Ectodermal cell (in vitro differentiated cells): Measurements from ENCODE around the gene LRR1.

Experiments used
- H3K27ac ChIP-seq: 2 replicates; pipeline ENCODE4 v1.7.0; 2013; ENCODE audit warnings: mild to moderate bottlenecking, low read depth, low read length; ENCODE audit not compliant: insufficient read depth, poor library complexity, severe bottlenecking
- H3K27me3 ChIP-seq: 2 replicates; pipeline ENCODE4 v1.7.0; 2013; ENCODE audit warnings: mild to moderate bottlenecking, low read length; ENCODE audit not compliant: insufficient read depth, control insufficient read depth, poor library complexity, severe bottlenecking
- H3K36me3 ChIP-seq: one replicate; pipeline ENCODE4 v1.7.0; 2013; ENCODE audit warnings: low read length; ENCODE audit not compliant: control insufficient read depth, insufficient read depth
- H3K4me1 ChIP-seq: one replicate; pipeline ENCODE4 v1.7.0; 2013; ENCODE audit warnings: low read length; ENCODE audit not compliant: control insufficient read depth, insufficient read depth
- H3K4me3 ChIP-seq: 2 replicates; pipeline ENCODE4 v1.7.0; 2013; ENCODE audit warnings: low read depth, low read length, control low read depth; ENCODE audit not compliant: insufficient read depth
- H3K9me3 ChIP-seq: 2 replicates; pipeline ENCODE4 v1.7.0; 2013; ENCODE audit warnings: mild to moderate bottlenecking, low read length, moderate library complexity; ENCODE audit not compliant: control insufficient read depth
- whole genome bisulfite sequencing, 2 experiments: methylation state at CpG; one replicate each; pipeline ENCODE4 v1.1.7; 2013; ENCODE audit warnings: missing lambda C conversion rate in 2 of 2; 5-methylcytosine and 5-hydroxymethylcytosine counted together

Gene LRR1

DNA sequence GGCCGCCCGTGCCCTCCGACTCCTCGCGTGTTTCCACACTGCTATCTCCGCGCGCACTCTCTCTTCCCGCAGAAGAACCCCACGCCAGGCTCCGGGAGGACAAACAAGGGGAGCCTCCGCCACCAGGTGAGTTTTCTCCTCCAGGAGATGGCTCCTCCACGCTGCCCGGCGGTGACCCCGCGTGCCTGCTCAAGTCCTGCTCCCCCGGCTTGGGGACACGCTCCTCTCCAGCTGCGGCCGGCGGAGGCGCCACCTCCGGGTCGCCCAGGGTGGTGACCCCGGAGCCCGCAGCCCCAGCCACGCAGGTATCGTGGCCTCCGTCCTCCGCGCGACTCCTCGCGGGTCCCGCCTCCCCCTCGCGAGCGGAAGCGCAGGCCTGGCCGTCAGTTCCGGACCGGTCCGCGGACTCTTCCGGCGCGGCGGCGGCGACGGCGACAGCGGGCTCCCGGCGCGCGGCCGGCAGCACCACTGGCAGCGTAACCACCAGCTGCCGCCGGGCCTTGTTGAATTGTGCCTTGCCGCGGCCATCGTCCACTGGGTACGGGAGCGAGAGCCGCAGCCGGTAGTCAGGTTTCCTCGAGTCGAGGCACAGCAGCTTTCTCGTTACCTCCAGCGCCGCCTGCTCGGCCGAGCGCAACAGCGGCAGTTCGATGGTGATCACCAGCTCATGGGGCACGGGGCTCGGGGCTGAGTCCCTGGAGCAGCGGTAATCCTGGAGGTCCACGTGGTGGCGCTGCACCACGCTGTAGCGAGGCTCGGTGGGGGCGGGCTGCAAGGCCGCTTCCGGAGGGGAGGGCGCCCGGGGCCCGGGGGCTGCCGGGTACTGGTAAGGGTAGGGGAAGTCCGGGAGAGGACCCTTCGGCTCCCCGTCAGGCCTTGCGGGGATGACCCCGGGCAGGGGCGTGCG, 35.2 kb downstream of the LRR1 start:
- no peaks in the 10 kb centered on the region for H3K27me3 ChIP-seq
- peak overlapping the region; percentile 83 for H3K4me3 ChIP-seq
- no peaks in the 10 kb centered on the region for H3K36me3 ChIP-seq
- WGBS, 2 experiments, result 0% methylated on average over 101 of the region's 101 CpGs
- H3K4me1 ChIP-seq, result peaks cover 3% of the 10 kb centered on the region
- H3K9me3 ChIP-seq, result no peaks in the 10 kb centered on the region
- H3K27ac ChIP-seq, result peak overlapping the region; percentile 98

DNA sequence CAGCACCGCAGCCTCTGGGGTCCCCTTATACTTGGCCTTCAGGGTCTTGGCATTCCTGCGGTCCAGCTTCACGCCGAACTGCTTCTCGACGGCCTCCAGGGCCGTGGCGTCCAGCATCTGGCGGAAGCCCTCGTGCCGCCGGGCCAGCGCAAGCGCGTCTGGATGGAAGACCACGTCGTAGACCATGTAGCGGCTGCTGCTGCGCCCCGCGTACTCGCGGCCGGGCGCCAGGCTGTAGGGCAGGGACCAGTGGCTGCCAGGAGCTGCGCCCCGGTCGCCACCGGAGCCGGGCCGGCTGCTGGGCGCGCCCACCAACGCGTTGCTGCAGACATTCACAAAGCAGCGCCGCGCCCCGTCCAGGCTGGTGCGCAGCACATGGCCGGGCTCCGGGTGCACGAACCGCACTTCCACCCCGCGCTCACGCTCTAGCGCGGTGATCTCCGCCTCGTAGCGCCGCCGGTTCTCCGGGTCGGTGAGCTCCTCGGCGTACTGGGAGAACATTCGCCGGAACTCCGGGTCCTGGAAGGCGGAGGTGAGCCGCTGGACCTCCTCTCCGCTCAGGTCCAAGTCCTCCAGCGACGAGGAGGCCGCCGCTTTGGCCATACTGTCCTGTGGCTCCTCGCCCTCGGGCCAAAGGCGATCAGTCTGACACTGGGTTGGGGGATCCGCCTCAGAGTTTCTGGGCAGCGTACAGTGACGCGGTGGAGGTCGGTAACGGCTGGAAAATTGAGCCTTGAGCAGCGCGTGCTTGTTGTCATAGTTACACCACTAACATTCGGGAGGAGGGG, 36.0 kb downstream of the LRR1 start, which contains the start of gene DNAAF2:
Gene DNAAF2, minus strand, starts transcription at position 698 of the 788 bp plus-strand sequence. Its CDS starts 95 bp downstream, at position 603.
- Histone ChIP-seq H3K9me3 (no peaks in the 10 kb centered on the region), H3K27ac (peak within 1 kb of the TSS; percentile 98), H3K4me1 (peaks cover 3% of the 10 kb centered on the region), H3K4me3 (peak within 1 kb of the TSS; percentile 83), H3K36me3 (no peaks in the 10 kb centered on the region), H3K27me3 (no peaks in the 10 kb centered on the region)
- WGBS, 2 experiments, result 0% methylated on average over 80 of the region's 80 CpGs

DNA sequence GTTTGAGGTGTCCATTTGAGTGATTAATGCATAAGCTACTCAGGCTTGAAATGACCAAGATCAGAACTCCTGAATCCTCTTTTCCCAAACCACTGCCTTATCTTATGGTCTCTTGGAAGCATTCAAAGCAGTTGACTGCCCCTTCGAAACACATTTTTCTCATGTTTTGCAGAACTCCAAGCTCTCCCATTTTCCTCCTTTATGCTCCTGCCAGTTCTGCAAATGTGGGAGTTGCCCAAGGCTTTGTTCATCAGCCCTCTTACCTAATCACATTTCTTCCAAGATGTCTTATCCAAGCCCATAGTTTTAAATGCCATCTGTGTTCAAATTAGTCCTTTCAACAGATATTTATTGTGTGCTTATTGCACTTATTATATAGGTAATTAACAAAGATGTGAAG, 38.1 kb downstream of the LRR1 start:
- WGBS, 2 experiments, result 94 to 95% methylated on average over 1 of the region's 1 CpG
- no peak overlapping the region for H3K27ac ChIP-seq
- no peaks in the 10 kb centered on the region for H3K27me3 ChIP-seq
- H3K4me3 ChIP-seq, result no peak overlapping the region
- H3K4me1 ChIP-seq, result peaks cover 3% of the 10 kb centered on the region
- no peaks in the 10 kb centered on the region for H3K9me3 ChIP-seq
- no peaks in the 10 kb centered on the region for H3K36me3 ChIP-seq

DNA sequence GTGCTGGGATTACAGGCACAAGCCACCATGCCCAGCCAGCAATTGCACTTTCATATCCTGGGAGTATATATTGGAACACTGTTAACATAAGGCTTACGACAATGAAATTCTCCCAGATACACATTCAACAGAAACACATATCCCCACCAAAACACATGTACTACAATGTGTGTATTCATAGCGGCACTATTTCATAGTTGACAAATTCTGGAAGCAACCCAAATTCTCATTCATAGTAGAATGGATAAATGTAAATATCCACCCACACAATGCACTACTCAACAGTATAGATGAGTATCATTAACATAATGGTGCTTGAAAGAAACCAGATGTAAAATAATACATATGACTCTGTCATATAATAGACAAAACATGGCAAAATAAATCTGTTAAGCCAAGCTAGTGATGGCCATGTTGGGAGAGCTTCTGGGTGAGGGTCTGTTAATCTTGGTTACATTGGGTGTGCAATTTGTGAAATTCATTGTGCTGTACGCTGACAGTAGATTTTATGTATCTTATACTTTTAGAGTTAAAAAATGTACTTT, 38.9 kb downstream of the LRR1 start:
- no peaks in the 10 kb centered on the region for H3K27me3 ChIP-seq

DNA sequence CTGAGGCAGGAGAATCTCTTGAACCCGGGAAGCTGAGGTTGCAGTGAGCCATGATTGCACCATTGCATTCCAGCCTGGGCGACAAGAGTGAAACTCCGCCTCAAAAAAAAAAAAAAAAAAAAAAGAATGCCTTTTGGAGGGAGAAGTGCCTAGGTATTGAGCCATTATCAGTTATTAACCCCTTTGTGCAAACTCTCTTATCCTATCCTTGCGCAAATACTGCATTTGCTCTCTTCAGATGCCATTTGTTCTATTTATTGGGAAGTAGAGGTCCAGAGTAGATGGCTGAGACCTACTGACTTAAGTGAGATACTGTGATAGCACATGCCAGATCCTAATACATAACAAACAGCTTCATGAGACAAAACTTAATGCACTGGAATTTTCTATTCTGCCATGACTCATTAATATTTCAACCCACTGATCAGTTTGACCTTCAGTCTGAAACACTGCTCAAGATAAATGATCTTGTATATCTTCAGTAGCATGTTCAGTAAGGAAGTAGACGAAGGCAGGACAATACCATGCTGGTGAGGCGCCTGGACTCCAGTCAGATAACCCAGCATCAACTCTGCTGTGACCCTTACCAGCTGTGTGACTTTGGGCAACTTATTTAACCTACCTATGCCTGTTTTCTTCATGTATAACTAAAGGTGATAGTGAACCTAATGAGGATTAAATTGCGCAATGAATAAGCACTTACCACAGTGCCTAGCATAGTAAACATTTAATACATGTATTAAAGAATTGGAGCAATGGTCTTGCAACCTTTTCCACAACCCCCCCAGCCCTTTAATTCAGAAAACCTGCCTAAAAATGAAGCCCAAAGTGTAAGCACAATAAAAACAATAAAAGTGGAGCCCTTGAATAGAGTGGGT, 42.0 kb downstream of the LRR1 start:
- no peak overlapping the region for H3K27ac ChIP-seq
- no peaks in the 10 kb centered on the region for H3K27me3 ChIP-seq
- H3K4me1 ChIP-seq, result peaks cover 3% of the 10 kb centered on the region
- H3K9me3 ChIP-seq, result no peaks in the 10 kb centered on the region
- H3K36me3 ChIP-seq, result peaks cover 3% of the 10 kb centered on the region
- 92 to 96% methylated on average over 5 to 7 of the region's 7 CpGs for WGBS, 2 experiments
- no peak overlapping the region for H3K4me3 ChIP-seq

More for the DNA sequence above, 38.9 kb downstream of the LRR1 start:
- Histone ChIP-seq H3K9me3 (no peaks in the 10 kb centered on the region), H3K27ac (no peak overlapping the region), H3K36me3 (no peaks in the 10 kb centered on the region), H3K4me1 (peaks cover 3% of the 10 kb centered on the region), H3K4me3 (no peak overlapping the region)
- 91 to 100% methylated on average over 3 of the region's 3 CpGs for WGBS, 2 experiments

DNA sequence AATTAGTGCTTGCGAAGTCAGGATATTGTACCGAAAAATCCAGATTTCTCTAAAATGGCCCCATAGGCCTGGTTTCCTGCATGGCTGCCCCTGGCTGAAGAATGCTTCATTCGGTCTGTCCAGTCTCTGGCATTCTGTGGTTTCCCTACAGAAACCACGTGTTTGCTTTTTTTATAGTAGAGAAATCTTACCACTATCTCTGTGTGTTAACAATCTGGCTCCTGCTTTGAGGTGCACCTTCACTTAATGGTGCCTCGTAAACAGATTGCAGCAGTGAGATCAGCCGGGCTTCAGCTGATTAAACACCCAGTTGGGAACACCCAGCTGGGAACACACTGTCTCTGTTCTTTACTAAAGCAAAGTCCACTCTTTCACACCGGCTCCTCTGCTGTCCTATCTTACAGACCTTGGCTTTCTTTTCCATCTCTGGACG, 43.0 kb downstream of the LRR1 start:
- WGBS, 2 experiments, result 86 to 90% methylated on average over 8 of the region's 8 CpGs
- H3K4me3 ChIP-seq, result no peak overlapping the region
- H3K4me1 ChIP-seq, result no peaks in the 10 kb centered on the region
- H3K27ac ChIP-seq, result no peak overlapping the region
- H3K36me3 ChIP-seq, result peaks cover 3% of the 10 kb centered on the region
- no peaks in the 10 kb centered on the region for H3K9me3 ChIP-seq
- no peaks in the 10 kb centered on the region for H3K27me3 ChIP-seq

DNA sequence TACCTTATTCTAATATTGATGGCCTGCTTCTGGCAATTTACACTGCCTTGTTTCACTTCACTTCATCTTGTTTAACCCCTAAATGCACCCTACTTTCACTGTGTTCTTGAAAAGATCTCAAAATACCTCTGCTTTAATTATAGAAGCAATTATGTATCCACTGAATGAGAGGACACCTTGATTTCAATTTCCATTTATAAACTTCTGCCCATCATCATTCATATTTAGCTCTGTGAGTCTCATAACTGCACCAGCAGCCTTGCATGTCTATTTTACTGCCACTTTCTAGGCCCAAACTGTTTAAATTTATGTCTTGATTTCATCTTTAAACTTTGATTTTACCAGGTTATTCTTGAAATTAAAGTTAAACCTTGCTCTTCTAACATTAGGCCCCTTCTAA, 43.4 kb downstream of the LRR1 start:
- H3K4me3 ChIP-seq, result no peak overlapping the region
- peaks cover 3% of the 10 kb centered on the region for H3K36me3 ChIP-seq
- no peak overlapping the region for H3K27ac ChIP-seq
- H3K9me3 ChIP-seq, result no peaks in the 10 kb centered on the region
- H3K4me1 ChIP-seq, result no peaks in the 10 kb centered on the region
- no peaks in the 10 kb centered on the region for H3K27me3 ChIP-seq

DNA sequence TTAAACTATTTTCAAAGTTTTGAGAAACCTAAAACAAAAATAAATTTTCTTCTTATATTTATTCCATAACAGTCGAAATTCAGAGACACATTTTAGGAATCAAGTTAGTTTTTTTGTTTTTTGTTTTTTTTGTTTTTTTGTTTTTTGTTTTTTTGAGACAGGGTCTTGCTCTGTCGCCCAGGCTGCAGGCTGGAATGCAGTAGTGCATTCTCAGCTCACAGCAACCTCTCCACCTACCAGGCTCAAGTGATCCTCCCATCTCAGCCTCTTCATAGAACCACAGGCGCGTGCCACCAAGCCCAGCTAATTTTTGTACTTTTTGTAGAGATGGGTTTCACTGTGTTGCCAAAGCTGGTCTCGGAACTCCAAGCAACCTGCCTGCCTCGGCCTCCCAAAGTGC, 54.8 kb downstream of the LRR1 start:
- Histone ChIP-seq H3K4me3 (no peak overlapping the region), H3K36me3 (no peaks in the 10 kb centered on the region), H3K9me3 (no peaks in the 10 kb centered on the region), H3K27me3 (no peaks in the 10 kb centered on the region), H3K4me1 (no peaks in the 10 kb centered on the region), H3K27ac (no peak overlapping the region)
- 94 to 98% methylated on average over 5 to 6 of the region's 6 CpGs for WGBS, 2 experiments

DNA sequence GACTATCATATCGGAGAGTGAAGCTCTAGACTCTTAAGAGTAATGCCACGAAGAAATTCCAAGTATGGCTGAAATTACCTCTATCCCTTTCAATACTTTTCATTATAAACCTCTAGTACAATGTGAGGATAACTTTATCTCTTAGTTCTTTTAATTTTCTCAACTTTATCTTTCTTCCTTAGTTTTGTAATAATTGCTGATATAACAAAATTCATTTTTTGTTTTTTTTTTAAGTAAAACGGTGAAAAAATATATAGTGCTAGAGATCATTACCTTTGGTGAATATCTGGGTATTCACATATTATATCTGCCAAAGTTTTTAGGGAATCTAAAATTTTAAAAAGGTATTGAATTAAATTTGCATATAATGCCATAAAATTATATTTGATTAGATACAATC, 55.8 kb downstream of the LRR1 start:
- Histone ChIP-seq H3K9me3 (no peaks in the 10 kb centered on the region), H3K36me3 (no peaks in the 10 kb centered on the region), H3K4me1 (no peaks in the 10 kb centered on the region), H3K27ac (no peak overlapping the region), H3K4me3 (no peak overlapping the region), H3K27me3 (no peaks in the 10 kb centered on the region)
- 91% methylated on average over 2 of the region's 3 CpGs; no CpG with 5 or more reads in 1 of the 2 experiments for WGBS, 2 experiments
